ENCODE results near the gene STARD13. TPM values are rescaled to one million over a fixed set of nuclear protein-coding genes. Genes with fewer than 3 reads are reported as not detected.
A peak's percentile ranks its signal among the peaks of the same experiment; 100 is the strongest.

The STARD13 gene
- polyA plus RNA-seq, 1 donor (not counting 4 experiments of a cell fraction or from before 2014, with no cell fraction given), result 11.9 TPM

- Histone ChIP-seq H3K27me3 (ENCODE audit: control insufficient read depth, extremely low read depth, insufficient read depth, low read length) (no peaks in the 10 kb centered on the region), H3K4me1 (ENCODE audit: control insufficient read depth, extremely low read depth, insufficient read depth, low read length) (peaks cover 38% of the 10 kb centered on the region), H3K9me1 (ENCODE audit: control insufficient read depth, extremely low read depth, insufficient read depth, low read length) (no peaks in the 10 kb centered on the region), H3K9ac (ENCODE audit: control insufficient read depth, extremely low read depth, insufficient read depth, low read length) (peak overlapping the region; percentile 39), H3K79me2 (ENCODE audit: control insufficient read depth, insufficient read depth, low read length) (peaks cover 2% of the 10 kb centered on the region), H3K27ac (ENCODE audit: control insufficient read depth, insufficient read depth, low read length) (peak overlapping the region; percentile 80), H4K20me1 (ENCODE audit: control insufficient read depth, extremely low read depth, insufficient read depth, low read length) (no peaks in the 10 kb centered on the region), H3K4me2 (ENCODE audit: control insufficient read depth, extremely low read depth, insufficient read depth, low read depth, low read length) (peak overlapping the region; percentile 71), H2AFZ (ENCODE audit: control insufficient read depth, low read length) (peak overlapping the region; percentile 50), H3K4me3 (ENCODE audit: control insufficient read depth in 2 of 3, extremely low read depth in 1 of 3, insufficient read depth in 2 of 3, low read depth in 1 of 3, low read length in 3 of 3) (peak overlapping the region in 1 of 3 experiments; percentile 11), H3K9me3 (ENCODE audit: control insufficient read depth, low read depth, low read length) (no peaks in the 10 kb centered on the region), H3K36me3 (ENCODE audit: control insufficient read depth in 2 of 2, extremely low read depth in 1 of 2, insufficient read depth in 2 of 2, low read length in 2 of 2) (peaks cover 9% of the 10 kb centered on the region in 2 experiments)
- dilution Hi-C loops (cut with MboI; ENCODE audit: extremely low pct_ligation_motif_present, low sequenced_read_pairs), result no loop called here
- DNase-seq (ENCODE audit: low read depth, low spot score) (peak; percentile 69), FAIRE-seq (peak; percentile 87)
- TF ChIP-seq CTCF (optimal IDR thresholded peaks at IDR 0.05 in 1 of 3, IDR thresholded peaks at IDR 0.05 in 1 of 3, conservative IDR thresholded peaks at IDR 0.05 in 1 of 3; ENCODE audit: extremely low read depth in 1 of 3, insufficient read depth in 2 of 3, low read length in 3 of 3) (no peak), EZH2 (IDR thresholded peaks at IDR 0.05; ENCODE audit: low read length) (no peak)
Observed at GRCh38 chr13:33169273-33169980, 116.1 kb downstream of the STARD13 start.

DNA sequence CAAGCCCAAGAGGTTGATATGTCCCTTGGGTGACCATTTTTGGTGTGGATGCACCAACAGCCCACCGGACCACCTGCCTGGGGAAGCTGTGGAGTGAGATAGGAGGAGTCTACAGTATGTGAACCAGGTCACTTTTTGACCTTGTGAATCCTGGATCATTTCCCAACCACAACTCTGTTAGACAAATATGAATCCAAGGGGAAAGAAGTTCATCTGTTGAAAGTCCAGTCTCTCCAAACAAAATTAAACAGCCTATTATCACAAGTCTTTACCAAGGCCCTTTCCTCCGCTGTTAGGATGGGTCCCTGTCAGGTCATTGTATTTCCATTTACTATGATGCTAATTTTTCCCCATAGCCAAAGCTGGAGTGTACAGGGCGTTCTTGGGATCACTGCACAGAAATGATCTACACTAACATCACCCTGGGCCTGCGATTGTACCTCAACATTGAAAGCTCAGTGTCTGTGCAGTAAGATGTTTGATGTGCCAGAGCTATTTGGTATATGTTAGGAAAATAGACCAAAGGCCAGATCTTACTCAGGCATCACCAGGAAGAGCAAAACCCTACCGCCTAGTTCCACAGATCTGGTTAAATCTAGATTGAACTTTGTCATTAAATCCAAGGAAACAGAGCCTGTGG, 117.1 kb downstream of the STARD13 start:
- peak overlapping the region; percentile 4 for H3K4me2 ChIP-seq (ENCODE audit: control insufficient read depth, extremely low read depth, insufficient read depth, low read depth, low read length)

More for the DNA sequence above, 117.1 kb downstream of the STARD13 start:
- no peak overlapping the region for H2AFZ ChIP-seq (ENCODE audit: control insufficient read depth, low read length)
- no peak for TF ChIP-seq CTCF (optimal IDR thresholded peaks at IDR 0.05 in 1 of 3, IDR thresholded peaks at IDR 0.05 in 1 of 3, conservative IDR thresholded peaks at IDR 0.05 in 1 of 3; ENCODE audit: extremely low read depth in 1 of 3, insufficient read depth in 2 of 3, low read length in 3 of 3)
- no peak for TF ChIP-seq EZH2 (IDR thresholded peaks at IDR 0.05; ENCODE audit: low read length)
- H3K9me3 ChIP-seq (ENCODE audit: control insufficient read depth, low read depth, low read length), result no peaks in the 10 kb centered on the region
- DNase-seq (ENCODE audit: low read depth, low spot score) (no peak), FAIRE-seq (no peak)
- H3K36me3 ChIP-seq (ENCODE audit: control insufficient read depth in 2 of 2, extremely low read depth in 1 of 2, insufficient read depth in 2 of 2, low read length in 2 of 2), result peaks cover 11 to 14% of the 10 kb centered on the region in 2 experiments
- peaks cover 34% of the 10 kb centered on the region for H3K4me1 ChIP-seq (ENCODE audit: control insufficient read depth, extremely low read depth, insufficient read depth, low read length)
- H3K4me3 ChIP-seq (ENCODE audit: control insufficient read depth in 2 of 3, extremely low read depth in 1 of 3, insufficient read depth in 2 of 3, low read depth in 1 of 3, low read length in 3 of 3), result no peak overlapping the region
- no peak overlapping the region for H3K9ac ChIP-seq (ENCODE audit: control insufficient read depth, extremely low read depth, insufficient read depth, low read length)
- no peaks in the 10 kb centered on the region for H4K20me1 ChIP-seq (ENCODE audit: control insufficient read depth, extremely low read depth, insufficient read depth, low read length)
- no peaks in the 10 kb centered on the region for H3K9me1 ChIP-seq (ENCODE audit: control insufficient read depth, extremely low read depth, insufficient read depth, low read length)
- H3K79me2 ChIP-seq (ENCODE audit: control insufficient read depth, insufficient read depth, low read length), result peaks cover 2% of the 10 kb centered on the region
- dilution Hi-C loops (cut with MboI; ENCODE audit: extremely low pct_ligation_motif_present, low sequenced_read_pairs), result no loop called here
- H3K27ac ChIP-seq (ENCODE audit: control insufficient read depth, insufficient read depth, low read length), result peak overlapping the region; percentile 58
- H3K27me3 ChIP-seq (ENCODE audit: control insufficient read depth, extremely low read depth, insufficient read depth, low read length), result no peaks in the 10 kb centered on the region
